Occipital lobe (tissue), 2 donors: ENCODE results near the gene PDIK1L. TPM values are rescaled to one million over a fixed set of nuclear protein-coding genes. Genes with fewer than 3 reads are reported as not detected.

ENCODE experiments used
- DNase-seq: peaks from one replicate; lab custom pipeline; 2025; lab: John Stamatoyannopoulos, UW
- total RNA-seq: library from RNA; depleted of rRNA; stranded (reverse); fragments of >200 nt; gene quantifications from one replicate; pipeline ENCODE4 v1.2.3, GENCODE V29; 2014

The PDIK1L gene
- total RNA-seq, 1 donor from 2014 or later: 93.6 TPM

DNA sequence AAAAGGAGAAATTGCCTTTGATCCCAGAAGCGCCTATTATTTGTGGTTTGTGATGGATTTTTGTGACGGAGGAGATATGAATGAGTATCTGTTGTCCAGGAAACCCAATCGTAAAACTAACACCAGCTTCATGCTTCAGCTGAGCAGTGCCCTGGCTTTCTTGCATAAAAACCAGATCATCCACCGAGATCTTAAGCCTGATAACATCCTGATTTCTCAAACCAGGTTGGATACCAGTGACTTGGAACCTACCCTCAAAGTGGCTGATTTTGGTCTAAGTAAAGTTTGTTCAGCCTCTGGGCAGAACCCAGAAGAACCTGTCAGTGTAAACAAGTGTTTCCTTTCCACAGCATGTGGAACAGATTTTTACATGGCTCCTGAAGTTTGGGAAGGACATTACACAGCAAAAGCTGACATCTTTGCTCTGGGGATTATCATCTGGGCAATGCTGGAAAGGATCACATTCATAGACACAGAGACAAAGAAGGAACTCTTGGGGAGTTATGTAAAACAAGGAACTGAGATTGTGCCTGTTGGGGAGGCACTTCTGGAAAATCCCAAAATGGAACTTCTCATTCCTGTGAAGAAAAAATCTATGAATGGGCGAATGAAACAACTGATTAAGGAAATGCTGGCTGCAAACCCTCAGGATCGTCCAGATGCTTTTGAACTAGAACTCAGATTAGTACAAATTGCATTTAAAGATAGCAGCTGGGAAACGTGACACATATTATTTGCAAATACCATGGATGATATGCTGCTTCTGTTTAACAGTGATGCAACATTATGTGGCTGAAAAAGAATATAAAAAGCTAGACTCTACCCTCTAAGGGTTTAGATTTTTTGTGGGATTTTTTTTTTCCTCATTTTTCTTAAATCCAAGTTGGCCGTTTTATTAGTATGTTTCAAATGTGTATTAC lies 10.5 kb downstream of the PDIK1L start:
- DNase-seq: no peak

DNA sequence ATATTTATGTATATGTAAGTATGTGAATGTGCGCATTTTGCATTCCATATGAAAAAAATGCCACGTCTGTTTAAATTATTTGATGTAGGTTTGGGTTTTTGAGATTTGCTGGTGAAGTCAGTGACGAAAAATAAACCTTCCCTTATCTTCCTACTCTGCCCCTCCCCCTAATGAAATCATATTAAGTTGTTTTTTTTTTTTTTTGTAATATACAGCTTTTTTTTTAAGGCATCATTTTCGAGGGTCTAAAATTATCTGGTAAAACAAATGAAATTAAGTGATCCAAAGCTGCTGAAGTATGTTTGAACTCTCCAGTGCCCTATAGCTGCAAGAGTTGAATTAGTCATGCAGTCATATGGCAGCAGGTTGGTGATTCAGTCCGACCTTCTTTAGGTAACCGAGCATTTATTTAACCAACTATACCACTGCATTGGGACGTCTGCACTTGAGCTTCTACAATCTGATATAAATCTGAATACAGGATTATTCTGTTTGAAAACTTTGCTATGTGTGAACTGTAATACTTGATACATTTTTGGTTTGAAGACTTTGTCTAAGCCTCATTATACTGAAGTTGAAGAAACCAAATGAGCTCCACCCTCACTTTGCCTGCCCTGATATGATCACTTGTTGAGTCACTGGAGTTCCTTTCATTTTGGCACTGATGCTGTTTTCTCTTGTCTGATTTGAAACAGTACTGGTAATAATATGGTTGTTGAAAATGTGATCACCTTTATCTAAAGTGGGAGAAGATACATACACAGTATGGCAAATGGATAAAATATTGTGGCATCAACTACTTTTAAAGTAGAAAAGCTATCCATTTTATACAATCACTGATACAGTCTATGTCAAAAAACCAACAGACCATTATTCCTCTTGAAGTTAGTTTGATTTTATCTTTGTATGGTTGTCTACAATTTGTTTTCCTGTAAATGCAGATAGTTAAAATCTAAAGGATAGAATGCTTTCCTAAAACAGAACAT lies 11.7 kb downstream of the PDIK1L start:
- DNase-seq: no peak

DNA sequence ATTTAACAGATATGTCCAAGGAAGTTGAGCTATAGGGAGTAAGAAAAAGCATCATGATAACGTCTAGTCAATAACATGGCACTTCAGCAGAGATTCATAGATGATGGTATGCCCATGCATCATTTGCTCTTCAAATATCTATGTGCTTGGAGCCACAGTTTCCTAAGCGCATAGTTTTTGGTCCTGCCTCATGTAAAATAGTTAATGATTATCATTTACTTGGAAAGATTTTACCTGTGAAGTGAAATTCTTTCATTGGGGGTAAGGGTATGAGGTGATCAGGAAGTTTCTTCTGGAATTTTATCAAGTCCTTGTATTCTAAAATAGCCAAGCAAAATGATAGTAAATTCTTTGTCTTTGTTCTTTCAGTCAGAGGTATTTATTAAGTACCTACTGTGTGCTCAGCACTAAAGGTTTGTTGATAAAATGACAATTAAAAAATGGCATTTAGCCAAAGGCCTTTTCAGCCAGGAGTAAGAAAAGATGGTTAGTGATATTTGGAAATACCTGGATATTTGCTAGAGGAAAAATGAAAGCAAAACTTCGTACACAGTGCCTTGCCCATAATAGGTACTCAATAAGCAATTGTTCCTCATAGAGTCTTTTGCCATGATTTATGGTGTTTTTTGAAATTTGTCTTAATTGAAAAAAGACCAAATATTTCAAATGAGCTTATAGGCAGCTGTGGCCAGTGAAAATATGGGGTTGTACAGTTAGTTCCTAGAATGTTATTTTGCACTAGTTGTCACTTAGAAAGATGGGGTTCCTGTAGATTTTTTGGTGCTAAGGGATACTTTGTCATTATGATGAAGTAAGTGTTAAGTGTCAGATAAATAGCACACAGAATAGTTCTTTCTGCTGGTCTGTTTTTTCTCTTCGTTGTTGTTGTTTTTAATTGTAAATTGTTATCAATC lies 13.1 kb downstream of the PDIK1L start:
- DNase-seq: no peak

DNA sequence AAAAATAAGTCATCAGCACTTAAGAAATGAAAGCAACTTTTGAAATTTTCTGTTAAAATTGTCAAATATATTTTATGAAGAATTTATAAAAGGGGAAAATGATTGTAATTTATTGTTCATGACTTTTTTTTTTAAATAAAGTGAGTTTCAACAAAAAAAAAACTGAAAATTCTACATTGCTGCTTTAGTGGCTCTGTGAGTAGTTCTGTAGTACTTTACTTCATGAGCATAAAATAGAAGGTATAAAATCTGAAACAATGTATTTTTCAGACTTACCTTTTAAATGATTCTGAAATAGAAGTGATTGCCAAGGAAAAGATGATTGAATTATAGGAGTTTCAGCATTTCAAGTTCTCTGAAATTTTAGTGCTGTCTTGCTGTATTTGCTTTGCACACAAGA lies 13.8 kb downstream of the PDIK1L start:
- DNase-seq: no peak

DNA sequence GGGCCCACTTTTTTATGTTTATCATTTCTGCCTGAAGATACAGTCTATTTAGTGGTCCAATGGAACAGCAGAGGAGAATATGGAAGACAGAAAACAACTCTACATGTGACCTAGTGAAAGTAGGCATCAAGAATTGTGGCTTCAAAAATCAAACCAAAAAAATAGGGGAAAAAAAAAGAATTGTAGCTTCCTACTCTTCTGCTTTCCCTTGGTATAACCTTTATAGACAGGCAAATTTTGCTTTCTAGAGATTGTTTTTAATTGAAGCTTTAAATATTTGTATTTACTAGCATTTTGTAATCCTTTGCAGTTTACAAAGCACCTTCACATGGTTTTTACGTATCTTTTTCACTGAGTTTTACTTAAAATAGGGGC lies 14.3 kb downstream of the PDIK1L start:
- no peak for DNase-seq

DNA sequence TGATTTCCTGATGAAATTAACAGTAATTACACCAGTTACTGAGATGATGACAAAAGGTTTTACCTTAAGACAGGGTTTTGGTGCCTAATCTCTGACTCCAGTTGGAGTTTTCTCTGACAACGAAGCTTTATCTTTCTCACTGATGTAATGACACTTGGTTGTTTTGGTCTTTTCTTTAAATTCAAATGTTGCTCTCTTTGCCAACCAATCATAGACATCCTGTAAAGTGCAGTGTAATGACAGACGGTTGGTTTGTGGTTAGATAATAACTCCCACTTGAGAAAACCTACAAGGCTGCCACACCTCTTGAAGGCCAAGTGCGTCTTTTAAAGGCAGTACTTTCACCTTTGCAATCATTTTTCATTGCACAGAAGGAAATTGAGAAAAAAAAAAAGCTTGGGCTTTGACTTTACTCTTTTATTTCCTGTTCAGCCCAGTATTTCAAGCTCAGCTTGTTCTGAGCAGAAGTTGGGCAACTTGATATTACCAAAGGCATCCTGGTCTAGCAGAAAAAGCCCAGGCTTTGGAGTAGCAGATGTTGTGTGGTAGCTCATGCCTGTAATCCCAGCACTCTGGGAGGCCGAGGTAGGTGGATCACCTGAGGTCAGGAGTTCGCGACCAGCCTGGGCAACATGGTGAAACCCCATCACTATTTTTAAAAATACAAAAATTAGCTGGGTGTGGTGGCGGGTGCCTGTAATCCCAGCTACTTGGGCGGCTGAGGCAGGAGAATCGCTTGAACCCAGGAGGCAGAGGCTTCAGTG lies 14.9 kb downstream of the PDIK1L start:
- DNase-seq: no peak

DNA sequence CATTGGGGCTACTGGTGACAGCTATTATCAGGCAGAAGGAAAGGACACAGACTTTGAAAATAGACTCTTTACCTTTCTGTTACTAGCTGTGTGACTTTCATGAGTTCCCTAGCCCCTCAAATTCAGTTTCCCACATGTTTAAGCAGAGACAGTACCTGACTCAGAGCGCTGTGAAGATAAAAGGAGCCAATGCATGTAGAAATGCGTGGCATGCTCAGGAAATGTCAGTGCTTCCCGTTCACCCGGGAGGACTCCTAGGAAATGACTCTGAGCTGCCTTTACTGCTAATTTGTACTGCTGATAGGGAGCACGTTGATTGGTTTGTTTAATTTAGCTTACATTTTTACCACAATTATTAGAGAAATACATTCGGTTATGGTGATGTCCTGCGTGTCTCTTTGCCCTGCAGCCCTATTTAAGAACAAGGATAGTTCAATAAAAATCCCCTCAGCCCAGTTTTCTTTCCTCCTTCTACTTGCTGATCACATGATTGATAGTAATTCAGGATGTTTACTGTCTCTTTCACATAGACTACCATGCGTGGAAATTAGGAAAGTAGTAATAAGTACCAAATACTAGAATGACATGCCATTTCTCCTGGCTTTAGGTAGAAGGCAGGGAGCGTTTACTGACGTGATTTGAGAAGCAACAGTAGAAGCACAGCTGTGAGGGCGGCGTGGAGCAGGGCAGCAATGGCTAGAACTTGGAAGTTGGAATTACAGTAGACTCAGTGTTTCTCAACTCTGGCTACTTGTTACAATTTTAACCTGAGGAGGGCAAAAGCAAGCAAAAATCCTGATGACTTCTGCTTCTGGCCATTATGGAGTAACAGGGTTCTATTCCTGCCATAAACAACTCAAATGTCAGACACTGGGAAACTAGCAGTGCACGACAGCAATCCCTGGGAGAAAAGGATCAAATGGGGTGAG lies 15.9 kb downstream of the PDIK1L start:
- DNase-seq: no peak

DNA sequence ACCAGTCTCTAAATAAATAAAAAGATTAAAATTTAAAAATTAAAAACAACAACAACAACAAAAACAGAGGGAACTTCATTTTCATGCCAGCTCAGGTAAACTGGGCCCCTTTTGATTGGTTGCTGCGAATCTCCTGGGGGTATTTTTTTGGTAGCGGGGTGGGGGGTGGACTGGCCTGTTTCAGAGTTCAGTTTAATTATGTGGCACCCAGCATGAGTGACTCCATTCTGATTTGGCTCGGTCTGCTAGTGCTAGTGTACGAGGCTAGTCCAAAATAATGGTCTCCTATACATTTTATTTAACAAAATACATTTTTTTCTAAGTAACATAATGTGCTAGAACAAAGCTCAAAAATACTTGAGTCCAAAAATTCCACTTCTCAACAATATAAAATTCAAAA lies 18.2 kb downstream of the PDIK1L start:
- no peak for DNase-seq

DNA sequence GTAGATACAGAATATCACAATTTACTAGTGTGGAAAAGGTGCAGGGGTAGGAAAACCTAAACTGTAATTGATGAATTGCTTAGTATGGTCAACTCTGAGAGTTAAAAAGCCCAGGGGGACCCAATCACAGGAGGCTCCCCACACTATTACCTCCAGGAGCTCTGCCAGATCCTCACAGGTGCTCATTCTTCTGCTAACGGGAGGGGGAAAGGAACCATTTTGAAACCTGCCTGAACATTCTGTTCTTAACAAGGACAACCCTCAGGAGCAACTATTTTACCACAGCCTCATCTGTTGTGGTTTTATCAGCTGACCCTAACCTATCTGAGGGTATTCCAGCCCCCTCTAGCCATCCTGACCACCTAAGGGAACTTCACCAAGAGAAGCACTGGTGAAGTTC lies 19.1 kb downstream of the PDIK1L start:
- DNase-seq: no peak

DNA sequence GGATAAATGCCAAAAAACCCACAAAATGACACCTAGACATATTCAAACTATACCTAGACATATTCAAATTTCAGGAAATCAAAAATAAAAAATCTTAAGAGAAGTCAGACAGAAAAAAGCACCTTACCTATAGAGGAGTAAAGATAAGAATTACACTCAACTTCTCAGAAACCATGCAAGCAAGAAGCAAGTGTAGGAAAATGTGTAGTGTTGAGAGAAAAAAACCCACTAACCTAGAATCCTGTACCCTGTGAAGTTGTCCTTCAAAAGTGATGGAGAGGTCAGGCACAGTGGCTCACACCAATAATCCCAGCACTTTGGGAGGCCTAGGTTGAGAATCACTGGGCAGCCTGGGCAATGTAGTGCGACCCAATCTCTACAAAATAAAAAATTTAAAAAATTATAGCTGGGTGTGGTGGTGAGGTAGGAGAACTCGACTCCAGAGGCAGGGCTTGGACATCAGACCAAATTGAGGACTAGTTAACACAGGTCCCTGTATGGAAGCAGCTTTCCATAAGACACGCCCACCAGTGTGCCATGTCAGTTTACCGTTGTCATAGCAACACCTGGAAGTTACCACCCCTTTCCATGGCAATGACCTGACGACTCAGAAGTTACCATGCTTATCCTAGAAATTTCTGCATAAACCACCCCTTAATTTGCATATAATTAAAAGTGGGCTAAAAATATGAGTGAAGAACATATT lies 20.7 kb downstream of the PDIK1L start:
- DNase-seq: no peak

DNA sequence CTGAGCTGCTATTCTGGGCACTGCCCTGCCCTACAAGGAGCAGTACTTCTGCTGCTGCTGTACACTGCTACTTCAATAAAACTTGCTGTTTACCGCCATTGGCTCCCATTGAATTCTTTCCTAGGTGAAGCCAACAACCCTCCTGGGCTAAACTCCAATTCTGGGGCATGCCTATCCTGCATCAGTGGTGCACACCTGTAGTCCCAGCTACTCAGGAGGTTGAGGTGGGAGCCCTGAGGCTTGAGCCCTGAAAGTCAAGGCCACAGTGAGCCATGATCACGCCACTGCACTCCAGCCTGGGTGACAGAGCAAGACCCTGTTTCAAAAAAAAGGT lies 21.2 kb downstream of the PDIK1L start:
- DNase-seq: no peak

DNA sequence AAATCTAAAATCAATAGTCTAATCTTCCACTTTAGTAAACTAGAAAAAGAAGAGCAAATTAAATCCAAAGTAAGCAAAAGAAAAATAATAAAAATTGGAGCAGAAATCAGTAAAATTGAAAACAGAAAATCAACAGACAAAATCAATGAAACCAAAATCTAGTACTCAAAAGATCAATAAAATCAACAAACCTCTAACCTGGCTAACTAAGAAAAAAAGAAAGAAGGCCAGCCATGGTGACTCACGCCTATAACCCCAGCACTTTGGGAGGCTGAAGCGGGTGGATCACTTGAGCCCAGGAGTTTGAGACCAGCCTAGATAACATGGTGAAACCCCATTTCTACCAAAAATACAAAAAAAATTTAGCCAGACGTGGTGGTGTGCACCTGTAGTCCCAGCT lies 22.8 kb downstream of the PDIK1L start:
- no peak for DNase-seq

DNA sequence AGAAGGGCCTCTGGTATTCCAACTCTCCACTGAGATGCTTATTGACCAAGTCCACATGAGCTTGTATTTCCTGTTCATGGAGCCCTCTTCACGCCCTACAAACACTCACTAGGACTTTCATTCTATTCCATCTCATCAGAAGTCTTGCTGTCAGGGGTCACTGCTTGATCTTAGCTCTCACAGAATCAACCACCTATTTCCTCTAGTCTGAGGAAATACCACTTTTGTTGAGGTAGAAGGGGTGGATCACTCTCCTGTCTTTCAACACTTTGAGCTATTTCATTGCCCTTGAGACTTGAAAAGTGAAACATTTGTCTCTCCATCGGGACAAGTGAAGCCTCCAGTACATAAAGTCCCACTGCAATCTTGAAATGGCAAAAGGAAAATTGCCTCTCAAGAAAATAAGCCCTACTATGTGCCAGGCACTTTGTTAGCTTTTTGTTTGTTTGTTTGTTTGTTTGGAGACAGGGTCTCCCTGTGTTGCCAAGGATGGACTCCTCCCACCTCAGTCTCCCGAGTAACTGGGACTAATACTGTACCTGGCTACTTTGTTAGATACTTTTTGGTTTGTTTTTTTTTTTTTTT lies 27.4 kb downstream of the PDIK1L start:
- no peak for DNase-seq

DNA sequence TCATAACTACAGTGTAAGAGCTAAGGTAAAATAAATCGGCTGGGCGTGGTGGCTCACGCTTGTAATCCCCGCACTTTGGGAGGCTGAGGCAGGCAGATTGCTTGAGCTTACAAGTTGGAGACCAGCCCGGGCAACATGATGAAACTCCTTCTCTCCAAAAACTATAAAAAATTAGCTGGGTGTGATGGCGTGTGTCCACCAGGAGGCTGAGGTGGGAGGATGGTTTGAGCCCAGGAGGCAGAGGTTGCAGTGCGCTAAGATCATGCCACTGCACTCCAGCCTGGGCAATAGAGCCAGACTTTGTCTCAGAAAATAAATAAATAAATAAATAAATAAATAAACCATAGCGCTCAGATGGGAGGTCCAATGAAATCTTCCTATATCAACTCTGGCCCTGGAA lies 30.5 kb downstream of the PDIK1L start:
- no peak for DNase-seq

DNA sequence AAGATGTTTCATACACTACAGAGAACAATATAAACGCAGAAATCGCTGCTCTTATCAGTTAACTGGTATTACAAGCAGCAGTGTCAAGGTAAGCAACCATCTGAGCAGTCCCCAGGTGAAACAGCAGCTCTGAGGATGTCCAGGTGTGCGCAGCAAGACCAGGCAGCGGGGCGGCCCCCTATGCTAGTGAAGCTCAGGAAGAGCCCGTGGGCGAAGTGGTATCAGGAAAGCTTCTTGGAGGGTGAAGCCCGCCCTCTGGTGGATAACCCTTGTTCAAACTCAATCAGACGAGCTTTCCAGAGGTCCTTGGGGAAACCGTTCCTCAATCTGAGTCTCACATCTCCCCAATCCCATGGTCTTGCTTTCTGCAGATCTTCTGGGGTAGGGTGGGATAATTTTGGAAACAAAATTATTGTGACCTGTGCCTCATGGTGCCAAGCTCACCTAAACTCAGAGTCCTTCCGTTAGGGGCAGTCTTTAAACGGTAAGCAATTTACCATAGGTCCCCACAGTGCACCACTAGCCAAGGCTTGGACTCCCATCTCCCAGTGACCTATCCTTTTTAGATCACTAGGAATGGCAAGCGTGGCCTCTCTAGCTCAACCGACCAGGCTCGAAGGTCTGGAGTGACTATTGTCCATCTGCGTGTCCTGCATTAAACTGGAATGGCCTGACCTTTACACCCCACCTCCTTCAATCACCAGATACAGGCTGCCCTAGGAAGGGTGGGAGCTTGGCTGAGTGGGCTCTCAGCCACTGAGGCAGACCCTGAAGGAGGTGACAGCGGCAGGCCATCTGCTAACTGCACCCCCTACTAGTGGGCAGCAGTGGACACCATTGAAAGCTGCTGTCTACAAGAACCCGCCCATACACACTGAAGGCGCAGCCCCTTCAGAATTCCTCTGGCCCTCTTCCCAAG lies 33.7 kb downstream of the PDIK1L start:
- peak; percentile 58 for DNase-seq

DNA sequence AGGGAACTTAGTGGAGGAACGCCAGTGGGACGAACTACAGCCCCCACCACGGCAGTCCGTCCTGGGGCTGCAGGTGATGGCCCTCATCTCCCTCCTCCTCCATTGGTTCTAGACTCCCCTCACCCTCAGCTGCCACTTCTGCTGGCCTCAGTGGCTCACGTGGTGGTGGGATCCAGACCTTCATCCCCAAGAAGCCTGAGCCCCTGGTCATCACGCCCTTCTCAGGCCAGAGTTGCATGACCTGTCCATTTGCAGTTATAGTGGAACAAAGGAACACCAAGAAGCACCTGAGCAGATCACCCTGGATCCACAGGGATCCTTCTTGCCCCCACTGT lies 34.3 kb downstream of the PDIK1L start:
- no peak for DNase-seq

DNA sequence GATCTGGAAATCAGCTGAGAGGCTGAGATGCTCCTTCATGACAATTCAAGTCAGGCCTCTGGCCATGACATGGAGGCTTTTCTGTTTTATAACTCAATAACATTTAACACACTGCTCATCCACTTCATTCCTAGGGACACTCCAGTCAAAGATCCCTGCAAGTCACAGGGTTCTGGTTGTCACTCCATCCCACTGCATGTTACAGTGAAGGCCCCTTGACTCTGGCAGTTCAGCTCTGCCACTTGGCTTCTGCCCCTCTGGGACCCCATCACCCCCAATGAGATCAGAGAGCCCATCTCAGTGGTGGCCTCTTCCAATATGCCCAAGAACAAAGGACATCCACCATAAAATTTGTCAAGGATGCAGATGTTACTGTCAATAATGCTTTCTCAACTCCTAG lies 37.3 kb downstream of the PDIK1L start:
- DNase-seq: no peak
